Fibroblast of peridontal ligament (primary cell): ENCODE measurements around the gene ZCCHC9.
"Not testable (repeated sequence)": the region's sequence is repeated elsewhere in the genome, so short reads cannot be mapped to it uniquely, and the experiment has no call there.

Source experiments
- DNase-seq: peaks from one replicate; pipeline ENCODE4 v3.0.0-alpha.2; 2010; ENCODE audit errors: extremely low read depth

Gene ZCCHC9

GRCh38 chr5:81301271-81302015 is at the start of gene ZCCHC9:
Gene ZCCHC9 (plus strand): TSS chr5:81301587. CDS start chr5:81304758, 3,171 bp downstream.
- peak; percentile 96 for DNase-seq

- no peak for DNase-seq
Measured at GRCh38 chr5:81251922-81252321, 49.5 kb upstream of the ZCCHC9 start.

GRCh38 chr5:81252904-81253303 is 48.5 kb upstream of the ZCCHC9 start:
- DNase-seq, result no peak

GRCh38 chr5:81253875-81254274 is 47.5 kb upstream of the ZCCHC9 start:
- DNase-seq, result no peak

- DNase-seq, result no peak
Measured at GRCh38 chr5:81254886-81255559, 46.4 kb upstream of the ZCCHC9 start.

GRCh38 chr5:81256766-81257165 is 44.6 kb upstream of the ZCCHC9 start:
- no peak for DNase-seq

- not testable (repeated sequence) for DNase-seq
Measured at GRCh38 chr5:81262796-81263195, 38.6 kb upstream of the ZCCHC9 start.

- DNase-seq, result peak; percentile 72
Measured at GRCh38 chr5:81265101-81265500, 36.3 kb upstream of the ZCCHC9 start.

- DNase-seq, result peak; percentile 95
Measured at GRCh38 chr5:81268521-81269196, 32.7 kb upstream of the ZCCHC9 start.

GRCh38 chr5:81269751-81270393 is 31.5 kb upstream of the ZCCHC9 start:
- no peak for DNase-seq

- DNase-seq, result not testable (repeated sequence)
Measured at GRCh38 chr5:81270394-81271027, 30.9 kb upstream of the ZCCHC9 start.

- no peak for DNase-seq
Measured at GRCh38 chr5:81283976-81284375, 17.4 kb upstream of the ZCCHC9 start.

- DNase-seq, result no peak
Measured at GRCh38 chr5:81286059-81286617, 15.2 kb upstream of the ZCCHC9 start.

- no peak for DNase-seq
Measured at GRCh38 chr5:81288021-81288433, 13.4 kb upstream of the ZCCHC9 start.

GRCh38 chr5:81290146-81290545 is 11.2 kb upstream of the ZCCHC9 start:
- DNase-seq, result peak; percentile 83

GRCh38 chr5:81292130-81292529 is 9.3 kb upstream of the ZCCHC9 start:
- no peak for DNase-seq

GRCh38 chr5:81294021-81294420 is 7.4 kb upstream of the ZCCHC9 start:
- DNase-seq, result not testable (repeated sequence)

- DNase-seq, result no peak
Measured at GRCh38 chr5:81297531-81297930, 3.9 kb upstream of the ZCCHC9 start.

- DNase-seq, result no peak
Measured at GRCh38 chr5:81300921-81301270, 491 bp upstream of the ZCCHC9 start.

- DNase-seq, result no peak
Measured at GRCh38 chr5:81302596-81302995, 1.2 kb downstream of the ZCCHC9 start.

- DNase-seq, result peak; percentile 89
Measured at GRCh38 chr5:81303563-81303962, 2.2 kb downstream of the ZCCHC9 start.
